ENCODE data around the gene SNRNP200. TPM values are rescaled to one million over a fixed set of nuclear protein-coding genes. Genes with fewer than 3 reads are reported as not detected.

SNRNP200 gene
- total RNA-seq, 1 experiment from 2014 or later = 68.1 TPM

- Histone ChIP-seq H2AFZ (ENCODE audit: low read length) (0 out of 2 replicates have a peak overlapping the region, but pooled peaks have one; percentile 6), H3K4me2 (ENCODE audit: low read depth, low read length, poor library complexity, severe bottlenecking) (peak overlapping the region; percentile 37)
Measured at GRCh38 chr2:96225016-96225533, 80.3 kb downstream of the SNRNP200 start.

More at GRCh38 chr2:96225016-96225533, 80.3 kb downstream of the SNRNP200 start:
- Histone ChIP-seq H3K9me3 (ENCODE audit: low read length) (no peaks in the 10 kb centered on the region), H3K27ac (ENCODE audit: low read length) (peak overlapping the region; percentile 71), H3K36me3 (ENCODE audit: insufficient read depth, low read length) (no peaks in the 10 kb centered on the region), H3K9me2 (replicated peaks; ENCODE audit: insufficient read depth, low read length) (no peaks in the 10 kb centered on the region), H4K20me1 (ENCODE audit: insufficient read depth, low read depth, low read length) (no peaks in the 10 kb centered on the region), H3K9ac (ENCODE audit: low read length) (peak overlapping the region; percentile 13; the same call in 1 of the 2 replicates), H3K4me3 (ENCODE audit: low read length) (no peak overlapping the region), H3K79me2 (ENCODE audit: low read length) (peaks cover 33% of the 10 kb centered on the region), H3K27me3 (ENCODE audit: low read length) (no peaks in the 10 kb centered on the region), H3K4me1 (ENCODE audit: low read length) (peaks cover 15% of the 10 kb centered on the region)
- DNase-seq = peak; percentile 64

Other genes with a start within 250 kb of the SNRNP200 start
- gene ADRA2B, start 189.0 kb downstream of the SNRNP200 start, total RNA-seq (2014; rRNA removed; shearing (Covaris generic); ENCODE audit: low replicate concordance) = not detected in 2 replicates
- gene ASTL, start 167.0 kb downstream of the SNRNP200 start, total RNA-seq (2014; rRNA removed; shearing (Covaris generic); ENCODE audit: low replicate concordance) = not detected in 2 replicates
- gene DUSP2, start 160.1 kb downstream of the SNRNP200 start, total RNA-seq (2014; rRNA removed; shearing (Covaris generic); ENCODE audit: low replicate concordance) = 25.1 and 45.2 TPM in 2 replicates
- 140 and 167 TPM in 2 replicates for gene STARD7, start 96.7 kb downstream of the SNRNP200 start, total RNA-seq (2014; rRNA removed; shearing (Covaris generic); ENCODE audit: low replicate concordance)
- gene TMEM127, start 39.5 kb downstream of the SNRNP200 start, total RNA-seq (2014; rRNA removed; shearing (Covaris generic); ENCODE audit: low replicate concordance) = 17.7 and 21.9 TPM in 2 replicates
- 71.2 and 101 TPM in 2 replicates for gene CIAO1, start 39.3 kb downstream of the SNRNP200 start, total RNA-seq (2014; rRNA removed; shearing (Covaris generic); ENCODE audit: low replicate concordance)
- gene ITPRIPL1, start 19.8 kb upstream of the SNRNP200 start, total RNA-seq (2014; rRNA removed; shearing (Covaris generic); ENCODE audit: low replicate concordance) = 12.4 and 21.2 TPM in 2 replicates
- 23.1 and 24.2 TPM in 2 replicates for gene NCAPH, start 30.2 kb upstream of the SNRNP200 start, total RNA-seq (2014; rRNA removed; shearing (Covaris generic); ENCODE audit: low replicate concordance)
- not detected in 2 replicates for gene NEURL3, start 199.8 kb upstream of the SNRNP200 start, total RNA-seq (2014; rRNA removed; shearing (Covaris generic); ENCODE audit: low replicate concordance)
- gene ARID5A, start 231.2 kb upstream of the SNRNP200 start, total RNA-seq (2014; rRNA removed; shearing (Covaris generic); ENCODE audit: low replicate concordance) = 1.8 and 2.4 TPM in 2 replicates

Measured in Karpas-422 (cell line).